Liver (tissue), 9 donors: ENCODE measurements around the gene AWAT2. TPM values are rescaled to one million over a fixed set of nuclear protein-coding genes. Genes with fewer than 3 reads are reported as not detected.

Source experiments
- DNase-seq: peaks from one replicate; pipeline ENCODE4 v3.0.0-alpha.2; 2017; ENCODE audit warnings: low spot score
- H3K27ac ChIP-seq, 2 donors: one replicate each; pipeline ENCODE4 v1.7.0; 2013; ENCODE audit warnings: inconsistent platforms in 2 of 2, low read length in 2 of 2, control low read depth in 1 of 2, low read depth in 1 of 2, mild to moderate bottlenecking in 1 of 2
- H3K27me3 ChIP-seq, 4 donors: one replicate each; pipeline versions ENCODE4 v1.6.1 to v1.7.0; 2013; ENCODE audit warnings: low read length in 3 of 4, inconsistent platforms in 1 of 4, mild to moderate bottlenecking in 1 of 4, moderate library complexity in 1 of 4; ENCODE audit not compliant: control insufficient read depth in 4 of 4, insufficient read depth in 4 of 4
- H3K36me3 ChIP-seq, 4 donors: one replicate each; pipeline versions ENCODE4 v1.6.1 to v1.7.0; 2013; ENCODE audit warnings: low read length in 3 of 4, mild to moderate bottlenecking in 3 of 4, low read depth in 1 of 4, moderate library complexity in 1 of 4; ENCODE audit not compliant: control insufficient read depth in 4 of 4, insufficient read depth in 3 of 4
- H3K4me1 ChIP-seq, 4 donors: one replicate each; pipeline versions ENCODE4 v1.6.1 to v1.7.0; 2013; ENCODE audit warnings: low read length in 3 of 4, mild to moderate bottlenecking in 3 of 4, moderate library complexity in 1 of 4; ENCODE audit not compliant: control insufficient read depth in 4 of 4, insufficient read depth in 4 of 4
- H3K4me3 ChIP-seq, 3 donors: one replicate each; pipeline versions ENCODE4 v1.6.1 to v1.7.0; 2013; ENCODE audit warnings: low read length in 3 of 3, control low read depth in 1 of 3, low read depth in 1 of 3, mild to moderate bottlenecking in 1 of 3
- H3K9ac ChIP-seq, 2 donors: one replicate each; pipeline ENCODE4 v1.7.0; 2013; ENCODE audit warnings: low read length in 2 of 2, mild to moderate bottlenecking in 2 of 2, moderate library complexity in 2 of 2, control low read depth in 1 of 2, low read depth in 1 of 2
- H3K9me3 ChIP-seq, 4 donors: one replicate each; pipeline versions ENCODE4 v1.6.1 to v1.7.0; 2013; ENCODE audit warnings: low read length in 3 of 4; ENCODE audit not compliant: control insufficient read depth in 4 of 4
- EGR1 ChIP-seq, 2 donors: IDR thresholded peaks; 2 replicates each; pipeline ENCODE4 v1.6.1; 2016 to 2018; ENCODE audit warnings: antibody characterized with exemption in 2 of 2, low read depth in 2 of 2
- FOXA1 ChIP-seq: IDR thresholded peaks from 2 replicates; pipeline ENCODE4 v1.6.1; 2016; ENCODE audit warnings: antibody characterized with exemption
- FOXA2 ChIP-seq: IDR thresholded peaks from 2 replicates; pipeline ENCODE4 v1.6.1; 2016; ENCODE audit warnings: antibody characterized with exemption
- GABPA ChIP-seq, 2 donors: IDR thresholded peaks in 1 of 2; conservative IDR thresholded peaks in 1 of 2; 2 replicates each; pipeline ENCODE4 v1.6.1; 2016; ENCODE audit warnings: antibody characterized with exemption in 2 of 2, mild to moderate bottlenecking in 1 of 2, moderate library complexity in 1 of 2
- HNF4A ChIP-seq, 2 donors: conservative IDR thresholded peaks; 2 replicates each; pipeline ENCODE4 v1.6.1; 2016; ENCODE audit warnings: antibody characterized with exemption in 2 of 2, mild to moderate bottlenecking in 2 of 2
- HNF4G ChIP-seq: IDR thresholded peaks from 2 replicates; pipeline ENCODE4 v1.6.1; 2016; ENCODE audit warnings: antibody characterized with exemption
- JUND ChIP-seq, 2 donors: IDR thresholded peaks; 2 replicates each; pipeline ENCODE4 v1.6.1; 2016; ENCODE audit warnings: antibody characterized with exemption in 2 of 2
- RAD21 ChIP-seq, 2 donors: IDR thresholded peaks; 2 replicates each; pipeline ENCODE4 v1.6.1; 2016; ENCODE audit warnings: antibody characterized with exemption in 2 of 2, mild to moderate bottlenecking in 2 of 2
- RXRA ChIP-seq, 2 donors: IDR thresholded peaks; 2 replicates each; pipeline ENCODE4 v1.6.1; 2017 to 2018; ENCODE audit warnings: antibody characterized with exemption in 2 of 2, mild to moderate bottlenecking in 1 of 2
- SP1 ChIP-seq: IDR thresholded peaks from 2 replicates; pipeline ENCODE4 v1.6.1; 2018; ENCODE audit warnings: antibody characterized with exemption, mild to moderate bottlenecking
- TAF1 ChIP-seq: conservative IDR thresholded peaks from 2 replicates; pipeline ENCODE4 v1.6.1; 2016; ENCODE audit warnings: antibody characterized with exemption, mild to moderate bottlenecking
- WGBS: extraction: QIAGEN DNeasy Blood & Tissue Kit; methylation state at CpG from one replicate; pipeline ENCODE4 v1.1.7; 2013; 5-methylcytosine and 5-hydroxymethylcytosine counted together
- polyA plus RNA-seq, 2 donors: library from polyadenylated mRNA; stranded (reverse) in 1 of 2; unstranded in 1 of 2; fragments of 200-250 nt in 1 of 2; fragments of >200 nt in 1 of 2; fragmentation: Nextera tagmentation in 1 of 2; extraction: Ambion mirVana in 1 of 2; gene quantifications; one replicate each; pipeline versions ENCODE4 v1.2.1 to v1.2.3, GENCODE V29; 2013 to 2015
- total RNA-seq, 2 donors: library from RNA; depleted of rRNA; stranded (reverse); fragments of >200 nt; gene quantifications; one replicate each; pipeline ENCODE4 v1.2.3, GENCODE V29; 2014
- TF ChIP-seq, protein P1 (sequence below): IDR thresholded peaks from 2 replicates; pipeline ENCODE4 v1.6.1; 2016; ENCODE audit warnings: antibody characterized with exemption
- TF ChIP-seq, protein P2 (sequence below): IDR thresholded peaks from 2 replicates; pipeline ENCODE4 v1.6.1; 2016; ENCODE audit warnings: antibody characterized with exemption
- TF ChIP-seq, protein P3 (sequence below): IDR thresholded peaks from 2 replicates; pipeline ENCODE4 v1.6.1; 2016; ENCODE audit warnings: antibody characterized with exemption, mild to moderate bottlenecking
- donor health status: healthy.
- donor health status: healthy.
- donor health status: healthy.
- donor health status: healthy.
- donor health status: healthy.

Gene AWAT2
- total and polyA plus RNA-seq, 4 donors: not detected

DNA sequence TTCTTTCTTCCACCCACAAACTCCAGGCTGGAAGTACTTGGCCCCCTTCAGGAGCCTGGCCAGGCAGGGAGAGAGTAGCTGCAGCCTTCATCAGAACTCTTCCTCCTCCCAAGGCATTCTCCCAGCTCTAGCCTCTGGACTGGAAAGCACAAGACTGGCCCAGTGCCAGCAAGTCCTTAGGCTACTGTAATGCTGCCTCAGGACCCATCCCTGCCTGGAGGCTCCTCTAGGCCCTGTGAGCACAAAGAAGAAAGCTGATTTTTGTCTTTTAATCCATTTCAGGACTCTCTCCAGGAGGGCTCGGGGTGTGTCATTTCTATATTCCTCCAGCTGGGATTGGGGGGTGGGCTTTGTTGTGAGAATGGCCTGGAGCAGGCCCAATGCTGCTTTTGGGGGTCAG lies 10.8 kb downstream of the AWAT2 start (continued):
- TF ChIP-seq, protein P1, sequence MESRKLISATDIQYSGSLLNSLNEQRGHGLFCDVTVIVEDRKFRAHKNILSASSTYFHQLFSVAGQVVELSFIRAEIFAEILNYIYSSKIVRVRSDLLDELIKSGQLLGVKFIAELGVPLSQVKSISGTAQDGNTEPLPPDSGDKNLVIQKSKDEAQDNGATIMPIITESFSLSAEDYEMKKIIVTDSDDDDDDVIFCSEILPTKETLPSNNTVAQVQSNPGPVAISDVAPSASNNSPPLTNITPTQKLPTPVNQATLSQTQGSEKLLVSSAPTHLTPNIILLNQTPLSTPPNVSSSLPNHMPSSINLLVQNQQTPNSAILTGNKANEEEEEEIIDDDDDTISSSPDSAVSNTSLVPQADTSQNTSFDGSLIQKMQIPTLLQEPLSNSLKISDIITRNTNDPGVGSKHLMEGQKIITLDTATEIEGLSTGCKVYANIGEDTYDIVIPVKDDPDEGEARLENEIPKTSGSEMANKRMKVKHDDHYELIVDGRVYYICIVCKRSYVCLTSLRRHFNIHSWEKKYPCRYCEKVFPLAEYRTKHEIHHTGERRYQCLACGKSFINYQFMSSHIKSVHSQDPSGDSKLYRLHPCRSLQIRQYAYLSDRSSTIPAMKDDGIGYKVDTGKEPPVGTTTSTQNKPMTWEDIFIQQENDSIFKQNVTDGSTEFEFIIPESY: no peak
- TF ChIP-seq EGR1 (IDR thresholded peaks at IDR 0.05; ENCODE audit: low read depth in 2 of 2): no peak
- TF ChIP-seq HNF4A (conservative IDR thresholded peaks at IDR 0.05): no peak
- TF ChIP-seq JUND (IDR thresholded peaks at IDR 0.05): no peak
- TF ChIP-seq HNF4G: no peak
- no peak for TF ChIP-seq RAD21 (IDR thresholded peaks at IDR 0.05)
- TF ChIP-seq RXRA (IDR thresholded peaks at IDR 0.05): no peak
- TF ChIP-seq TAF1: no peak
- TF ChIP-seq FOXA1: no peak
- TF ChIP-seq SP1: no peak

DNA sequence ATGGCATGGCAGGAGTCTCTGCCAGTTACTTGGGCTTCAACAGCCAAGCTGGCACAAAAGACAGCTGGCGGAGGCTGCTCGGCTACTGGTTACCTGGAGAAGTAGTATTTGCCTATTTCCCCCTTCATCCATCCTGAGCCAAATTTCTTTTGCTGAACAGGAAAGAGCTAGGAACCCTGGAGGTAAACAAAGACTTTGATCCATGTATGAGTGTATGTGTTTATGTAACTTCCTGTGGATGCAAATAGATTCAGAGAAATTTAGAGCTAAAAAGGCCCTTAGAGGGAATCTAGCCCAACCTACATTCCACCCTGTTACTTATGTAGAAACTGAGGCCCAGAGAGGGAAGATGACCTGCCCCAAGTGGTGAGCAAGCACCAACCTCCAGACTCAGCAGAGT lies 11.2 kb downstream of the AWAT2 start:
- H3K27me3 ChIP-seq: no peaks in the 10 kb centered on the region
- no peak for DNase-seq
- H3K9me3 ChIP-seq: no peaks in the 10 kb centered on the region
- H3K27ac ChIP-seq: peak overlapping the region in 1 of 2 donors; percentile 0
- peaks cover 0 to 8% (median 5%) of the 10 kb centered on the region in 4 donors for H3K4me1 ChIP-seq
- H3K9ac ChIP-seq: no peak overlapping the region
- H3K36me3 ChIP-seq: no peaks in the 10 kb centered on the region
- 34% methylated on average over 2 of the region's 2 CpGs for WGBS
- H3K4me3 ChIP-seq: no peak overlapping the region
- peak; percentile 57 to 64 for TF ChIP-seq HNF4A (conservative IDR thresholded peaks at IDR 0.05)
- peak in 1 of 2 donors; percentile 62 for TF ChIP-seq GABPA (IDR thresholded peaks at IDR 0.05 in 1 of 2, conservative IDR thresholded peaks at IDR 0.05 in 1 of 2)
- TF ChIP-seq, protein P2, sequence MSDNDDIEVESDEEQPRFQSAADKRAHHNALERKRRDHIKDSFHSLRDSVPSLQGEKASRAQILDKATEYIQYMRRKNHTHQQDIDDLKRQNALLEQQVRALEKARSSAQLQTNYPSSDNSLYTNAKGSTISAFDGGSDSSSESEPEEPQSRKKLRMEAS: peak; percentile 23
- TF ChIP-seq FOXA2: peak; percentile 71
- peak; percentile 12 for TF ChIP-seq SP1
- peak in 1 of 2 donors; percentile 15 for TF ChIP-seq JUND (IDR thresholded peaks at IDR 0.05)
- TF ChIP-seq, protein P3, sequence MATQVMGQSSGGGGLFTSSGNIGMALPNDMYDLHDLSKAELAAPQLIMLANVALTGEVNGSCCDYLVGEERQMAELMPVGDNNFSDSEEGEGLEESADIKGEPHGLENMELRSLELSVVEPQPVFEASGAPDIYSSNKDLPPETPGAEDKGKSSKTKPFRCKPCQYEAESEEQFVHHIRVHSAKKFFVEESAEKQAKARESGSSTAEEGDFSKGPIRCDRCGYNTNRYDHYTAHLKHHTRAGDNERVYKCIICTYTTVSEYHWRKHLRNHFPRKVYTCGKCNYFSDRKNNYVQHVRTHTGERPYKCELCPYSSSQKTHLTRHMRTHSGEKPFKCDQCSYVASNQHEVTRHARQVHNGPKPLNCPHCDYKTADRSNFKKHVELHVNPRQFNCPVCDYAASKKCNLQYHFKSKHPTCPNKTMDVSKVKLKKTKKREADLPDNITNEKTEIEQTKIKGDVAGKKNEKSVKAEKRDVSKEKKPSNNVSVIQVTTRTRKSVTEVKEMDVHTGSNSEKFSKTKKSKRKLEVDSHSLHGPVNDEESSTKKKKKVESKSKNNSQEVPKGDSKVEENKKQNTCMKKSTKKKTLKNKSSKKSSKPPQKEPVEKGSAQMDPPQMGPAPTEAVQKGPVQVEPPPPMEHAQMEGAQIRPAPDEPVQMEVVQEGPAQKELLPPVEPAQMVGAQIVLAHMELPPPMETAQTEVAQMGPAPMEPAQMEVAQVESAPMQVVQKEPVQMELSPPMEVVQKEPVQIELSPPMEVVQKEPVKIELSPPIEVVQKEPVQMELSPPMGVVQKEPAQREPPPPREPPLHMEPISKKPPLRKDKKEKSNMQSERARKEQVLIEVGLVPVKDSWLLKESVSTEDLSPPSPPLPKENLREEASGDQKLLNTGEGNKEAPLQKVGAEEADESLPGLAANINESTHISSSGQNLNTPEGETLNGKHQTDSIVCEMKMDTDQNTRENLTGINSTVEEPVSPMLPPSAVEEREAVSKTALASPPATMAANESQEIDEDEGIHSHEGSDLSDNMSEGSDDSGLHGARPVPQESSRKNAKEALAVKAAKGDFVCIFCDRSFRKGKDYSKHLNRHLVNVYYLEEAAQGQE: no peak
- TF ChIP-seq, protein P1: no peak
- no peak for TF ChIP-seq FOXA1
- TF ChIP-seq RXRA (IDR thresholded peaks at IDR 0.05): peak in 1 of 2 donors; percentile 8
